ENCODE measurements around the gene SKIC3. TPM values are rescaled to one million over a fixed set of nuclear protein-coding genes. Genes with fewer than 3 reads are reported as not detected.

SKIC3 gene
- total RNA-seq, 2 experiments from 2014 or later: 78.4 to 80.3 TPM

GRCh38 chr5:95519681-95520080 lies 35.1 kb downstream of the SKIC3 start:
- Mint-ChIP-seq H3K9me3 (no peaks in the 10 kb centered on the region), H3K27me3 (no peaks in the 10 kb centered on the region), H3K4me3 (no peak overlapping the region), H3K4me1 (no peaks in the 10 kb centered on the region), H3K27ac (no peak overlapping the region), H3K36me3 (peaks cover 29% of the 10 kb centered on the region)
- POLR2A ChIA-PET: no interaction called here
- DNase-seq: no peak
- ATAC-seq (ENCODE audit: low read depth): no peak

DNA sequence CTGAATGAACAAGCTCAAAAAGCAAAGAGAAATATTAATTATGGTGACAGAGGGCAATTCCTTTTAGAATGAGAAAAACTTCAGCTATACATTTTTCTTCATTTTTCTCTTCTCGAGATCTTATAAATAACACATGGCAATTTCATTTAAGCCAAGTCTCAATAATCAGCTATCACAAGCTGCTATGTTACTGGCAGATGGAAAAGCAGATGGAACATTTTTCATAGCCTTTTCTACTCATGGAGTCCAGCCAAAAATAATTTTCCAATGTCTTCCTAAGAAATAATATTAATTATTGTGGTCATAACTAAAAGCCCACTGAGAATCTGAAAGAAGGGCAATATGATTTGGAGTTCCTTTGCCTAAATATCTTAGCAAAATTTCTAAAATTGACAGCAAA lies 35.6 kb downstream of the SKIC3 start:
- H3K4me1 Mint-ChIP-seq: no peaks in the 10 kb centered on the region
- no peak overlapping the region for H3K4me3 Mint-ChIP-seq
- ATAC-seq (ENCODE audit: low read depth): no peak
- H3K27ac Mint-ChIP-seq: no peak overlapping the region
- peaks cover 28% of the 10 kb centered on the region for H3K36me3 Mint-ChIP-seq
- POLR2A ChIA-PET: no interaction called here
- H3K27me3 Mint-ChIP-seq: no peaks in the 10 kb centered on the region
- no peak for DNase-seq
- H3K9me3 Mint-ChIP-seq: no peaks in the 10 kb centered on the region

- H3K9me3 Mint-ChIP-seq: no peaks in the 10 kb centered on the region
- no peak overlapping the region for H3K27ac Mint-ChIP-seq
- H3K4me1 Mint-ChIP-seq: no peaks in the 10 kb centered on the region
- POLR2A ChIA-PET: no interaction called here
- peaks cover 28% of the 10 kb centered on the region for H3K36me3 Mint-ChIP-seq
- H3K4me3 Mint-ChIP-seq: no peak overlapping the region
- H3K27me3 Mint-ChIP-seq: no peaks in the 10 kb centered on the region
- DNase-seq (no peak), ATAC-seq (ENCODE audit: low read depth) (no peak)
Measured at GRCh38 chr5:95518417-95518816, 36.4 kb downstream of the SKIC3 start.

DNA sequence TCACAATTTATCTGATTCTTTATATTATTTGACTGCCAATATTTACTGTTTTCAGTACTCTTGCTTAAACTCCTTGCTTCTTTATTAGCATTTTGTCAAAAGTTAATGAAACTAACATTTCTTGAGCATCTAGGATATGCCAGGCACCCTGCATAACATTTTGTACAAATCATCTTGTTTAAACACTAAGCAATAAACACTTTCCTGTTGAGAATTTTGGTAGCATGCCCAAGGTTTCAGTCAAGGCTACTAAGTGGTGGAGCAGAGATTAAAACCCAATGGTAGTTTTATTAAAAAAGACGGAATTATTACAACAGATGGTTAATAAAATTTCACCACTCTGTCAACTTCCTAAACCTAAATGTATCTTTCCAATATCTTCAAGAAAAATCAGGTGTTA lies 43.2 kb downstream of the SKIC3 start:
- no peak overlapping the region for H3K27ac Mint-ChIP-seq
- POLR2A ChIA-PET: no interaction called here
- peaks cover 26% of the 10 kb centered on the region for H3K36me3 Mint-ChIP-seq

DNA sequence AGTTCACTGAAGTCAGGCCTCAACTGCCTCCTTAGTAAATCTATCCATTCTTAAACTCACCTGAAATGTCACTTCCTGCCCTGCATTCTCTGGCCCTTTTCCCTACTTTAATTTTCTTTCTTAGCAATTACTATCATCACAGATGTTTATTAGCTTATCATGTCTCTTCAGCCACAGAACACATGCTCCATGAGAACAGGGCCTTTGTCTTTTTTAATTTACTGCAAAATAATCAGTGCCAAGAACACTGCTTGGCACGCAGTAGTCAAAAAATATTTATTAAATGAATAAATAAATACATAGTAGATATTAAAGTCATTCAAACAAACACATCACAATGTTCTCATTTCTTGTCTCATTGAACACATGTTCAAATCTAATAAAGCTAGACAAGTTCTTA lies 46.2 kb downstream of the SKIC3 start:
- Mint-ChIP-seq H3K36me3 (peaks cover 31% of the 10 kb centered on the region), H3K4me1 (no peaks in the 10 kb centered on the region)

More for the DNA sequence above, 43.2 kb downstream of the SKIC3 start:
- Mint-ChIP-seq H3K27me3 (no peaks in the 10 kb centered on the region), H3K4me3 (no peak overlapping the region), H3K4me1 (no peaks in the 10 kb centered on the region), H3K9me3 (no peaks in the 10 kb centered on the region)
- DNase-seq (no peak), ATAC-seq (ENCODE audit: low read depth) (no peak)

More for the DNA sequence above, 46.2 kb downstream of the SKIC3 start:
- POLR2A ChIA-PET: no interaction called here
- H3K27me3 Mint-ChIP-seq: no peaks in the 10 kb centered on the region
- ATAC-seq (ENCODE audit: low read depth) (no peak), DNase-seq (no peak)
- H3K27ac Mint-ChIP-seq: no peak overlapping the region
- H3K4me3 Mint-ChIP-seq: no peak overlapping the region
- no peaks in the 10 kb centered on the region for H3K9me3 Mint-ChIP-seq

Other genes starting within 250 kb of the SKIC3 start
- gene FAM81B, start 163.6 kb downstream of the SKIC3 start, total RNA-seq: not detected
- gene ARSK, start 124 bp upstream of the SKIC3 start, total RNA-seq: 1 to 10 TPM; 4.6 to 4.7 TPM
- 1 to 10 TPM; 1.0 to 1.2 TPM for gene GPR150, start 65.1 kb upstream of the SKIC3 start, total RNA-seq
- 1 to 10 TPM; 4.2 to 5.0 TPM for gene RFESD, start 91.8 kb upstream of the SKIC3 start, total RNA-seq
- not detected for gene SPATA9, start 128.0 kb upstream of the SKIC3 start, total RNA-seq
- under 1 TPM; 0.06 to 0.61 TPM for gene RHOBTB3, start 176.4 kb upstream of the SKIC3 start, total RNA-seq